Measurements from ENCODE around the gene GPR183. TPM values are rescaled to one million over a fixed set of nuclear protein-coding genes. Genes with fewer than 3 reads are reported as not detected.

GPR183 gene
- total and polyA plus RNA-seq, 2 of the 8 experiments (the other 6 are each of a cell fraction or from before 2014, with no cell fraction given), result not detected

- no peak overlapping the region for H2BK12ac ChIP-seq (ENCODE audit: low read depth, low read length)
- TF ChIP-seq JUND (IDR thresholded peaks at IDR 0.05; ENCODE audit: low read length) (no peak), NRF1 (IDR thresholded peaks at IDR 0.05; ENCODE audit: low read depth, low read length) (no peak), ASH2L (IDR thresholded peaks at IDR 0.05; ENCODE audit: low read length) (no peak), ZNF274 (IDR thresholded peaks at IDR 0.05; ENCODE audit: borderline replicate concordance, extremely low read depth, low read length) (no peak), MAFK (IDR thresholded peaks at IDR 0.05; ENCODE audit: low read depth, low read length) (no peak), FOSL1 (IDR thresholded peaks at IDR 0.05; ENCODE audit: insufficient read depth, low read depth, low read length) (no peak)
- CTCF ChIA-PET (ENCODE audit: partially characterized antibody), result interaction anchor here (0.7 to 1.5 kb wide), 7 partner anchors 8 to 159 kb away, joined by 3 to 5 read pairs (median 3); no protein-coding TSS in a partner anchor
- no peaks in the 10 kb centered on the region for H3K79me1 ChIP-seq (ENCODE audit: low read depth, low read length)
- no peak overlapping the region for H3K56ac ChIP-seq (replicated peaks; ENCODE audit: insufficient read length, low read depth, low read length)
- no peak overlapping the region for H2BK20ac ChIP-seq (ENCODE audit: low read length)
- H3K27me3 ChIP-seq (replicated peaks in 1 of 4; ENCODE audit: control insufficient read depth in 3 of 4, extremely low read depth in 1 of 4, insufficient read depth in 3 of 4, low read length in 3 of 4), result no peaks in the 10 kb centered on the region
- no peak for FAIRE-seq
- no peak overlapping the region for H3K27ac ChIP-seq (ENCODE audit: low read depth, low read length)
- peaks cover 0 to 6% (median 1%) of the 10 kb centered on the region in 4 experiments; a peak in 3 of 8 replicates for H3K36me3 ChIP-seq (ENCODE audit: control insufficient read depth in 2 of 4, insufficient read depth in 4 of 4, low read length in 3 of 4)
- H4K5ac ChIP-seq (ENCODE audit: insufficient read length, low read depth, low read length), result no peak overlapping the region
- H2AK5ac ChIP-seq (ENCODE audit: low read depth, low read length), result no peak overlapping the region
- DNase-seq (ENCODE audit: low read depth in 1 of 2, low spot score in 2 of 2), result peak in 1 of 2 experiments; percentile 41
- no peak overlapping the region for H3K9ac ChIP-seq (replicated peaks in 1 of 4; ENCODE audit: extremely low read depth in 1 of 4, low read depth in 3 of 4, low read length in 3 of 4)
- no peaks in the 10 kb centered on the region for H3K9me3 ChIP-seq (ENCODE audit: insufficient read depth in 2 of 2, low read depth in 1 of 2, low read length in 1 of 2)
- no peak overlapping the region for H2BK120ac ChIP-seq (replicated peaks; ENCODE audit: low read depth, low read length)
- POLR2A ChIA-PET (ENCODE audit: partially characterized antibody), result no interaction called here
- H3K18ac ChIP-seq (ENCODE audit: extremely low read depth, low read length), result no peak overlapping the region
- WGBS, 2 experiments (ENCODE audit: extremely low coverage in 1 of 2, insufficient coverage in 1 of 2, insufficient read length in 1 of 2, insufficient replicate concordance in 2 of 2, low coverage in 1 of 2, low lambda C conversion rate in 2 of 2, missing lambda C conversion rate in 1 of 2), result 83% methylated on average over 4 of the region's 4 CpGs; no CpG with 5 or more reads in 1 of the 2 experiments
- H3K4me1 ChIP-seq (replicated peaks in 1 of 4; ENCODE audit: control insufficient read depth in 3 of 4, insufficient read depth in 4 of 4, low read length in 3 of 4), result peaks cover 0 to 3% (median 1%) of the 10 kb centered on the region in 4 experiments; a peak in 2 of 7 replicates
- no peak overlapping the region for H2BK5ac ChIP-seq (ENCODE audit: low read depth, low read length)
- H4K91ac ChIP-seq (replicated peaks; ENCODE audit: insufficient read length, low read length), result no peak overlapping the region
- H3K4me2 ChIP-seq (ENCODE audit: insufficient read depth in 1 of 2, low read depth in 2 of 2, low read length in 2 of 2), result no peak overlapping the region
- no peak overlapping the region for H2BK15ac ChIP-seq (ENCODE audit: low read length)
- no peaks in the 10 kb centered on the region for H3K79me2 ChIP-seq (ENCODE audit: control insufficient read depth in 1 of 2, insufficient read depth in 2 of 2, low read length in 2 of 2)
- no peak overlapping the region for H4K8ac ChIP-seq (ENCODE audit: extremely low read depth, insufficient read depth, low read length)
- H2AFZ ChIP-seq (ENCODE audit: low read length), result no peak overlapping the region
- no peak overlapping the region for H3K4ac ChIP-seq (replicated peaks; ENCODE audit: insufficient read length, low read depth, low read length)
- H4K20me1 ChIP-seq (replicated peaks in 1 of 2; ENCODE audit: control insufficient read depth in 1 of 2, insufficient read depth in 2 of 2, low read length in 2 of 2), result no peaks in the 10 kb centered on the region
- H3K23me2 ChIP-seq (ENCODE audit: low read depth, low read length), result no peaks in the 10 kb centered on the region
- no peak overlapping the region for H3K4me3 ChIP-seq (ENCODE audit: extremely low read depth in 1 of 4, insufficient read depth in 2 of 4, low read depth in 3 of 4, low read length in 4 of 4)
- H3K23ac ChIP-seq (ENCODE audit: insufficient read length), result no peak overlapping the region
- no peak overlapping the region for H3K14ac ChIP-seq (ENCODE audit: insufficient read length)
Measured at GRCh38 chr13:99335603-99336002, 28.4 kb upstream of the GPR183 start.
